HG03571 (cell line): ENCODE measurements around the gene DSE.

Experiments
- ATAC-seq: cut with Tn5 transposase; IDR thresholded peaks from one replicate; pipeline ENCODE4 v1.9.1; 2021; ENCODE audit not compliant: unreplicated experiment

DSE gene

DNA sequence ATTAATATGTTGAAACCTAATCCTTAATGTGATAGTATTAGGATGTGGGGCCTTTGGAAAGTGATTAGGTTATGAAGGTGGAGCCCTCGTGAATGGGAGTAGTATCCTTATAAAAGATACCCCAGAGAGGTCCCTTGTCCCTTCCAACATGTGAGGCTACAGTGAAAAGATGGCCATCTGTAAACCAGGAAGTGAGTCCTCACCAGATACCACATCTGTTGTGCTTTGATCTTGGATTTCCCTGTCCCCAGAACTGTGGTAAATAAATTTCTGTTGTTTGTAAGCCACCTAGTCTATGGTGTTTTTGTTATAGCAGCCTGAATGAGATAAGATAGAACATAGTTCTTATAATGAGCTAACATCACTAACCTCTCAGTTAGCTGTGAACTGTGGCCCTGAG is 73.8 kb downstream of the DSE start:
- ATAC-seq = no peak

- ATAC-seq = no peak
Observed at GRCh38 chr6:116445102-116445501, 74.4 kb downstream of the DSE start.

DNA sequence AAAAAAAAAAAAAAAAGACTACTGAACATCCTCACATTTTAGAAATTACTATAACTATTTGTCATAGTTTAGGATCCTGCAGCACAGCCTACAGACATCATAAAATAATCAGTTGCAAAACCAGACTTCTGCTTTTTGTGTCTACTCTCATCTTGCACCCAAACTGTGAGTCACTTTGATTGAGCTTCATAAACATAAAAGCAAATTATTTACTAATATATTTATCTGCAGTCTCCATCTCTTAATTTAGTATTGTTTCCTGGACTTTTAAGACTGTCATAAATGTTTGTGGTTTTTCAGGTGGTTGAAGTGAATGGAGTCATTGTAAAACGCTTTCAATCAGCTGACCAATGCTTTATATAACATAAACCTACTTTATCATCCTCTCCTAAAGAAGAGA is 75.7 kb downstream of the DSE start:
- ATAC-seq = no peak

GRCh38 chr6:116447052-116447451 is 76.3 kb downstream of the DSE start:
- no peak for ATAC-seq

DNA sequence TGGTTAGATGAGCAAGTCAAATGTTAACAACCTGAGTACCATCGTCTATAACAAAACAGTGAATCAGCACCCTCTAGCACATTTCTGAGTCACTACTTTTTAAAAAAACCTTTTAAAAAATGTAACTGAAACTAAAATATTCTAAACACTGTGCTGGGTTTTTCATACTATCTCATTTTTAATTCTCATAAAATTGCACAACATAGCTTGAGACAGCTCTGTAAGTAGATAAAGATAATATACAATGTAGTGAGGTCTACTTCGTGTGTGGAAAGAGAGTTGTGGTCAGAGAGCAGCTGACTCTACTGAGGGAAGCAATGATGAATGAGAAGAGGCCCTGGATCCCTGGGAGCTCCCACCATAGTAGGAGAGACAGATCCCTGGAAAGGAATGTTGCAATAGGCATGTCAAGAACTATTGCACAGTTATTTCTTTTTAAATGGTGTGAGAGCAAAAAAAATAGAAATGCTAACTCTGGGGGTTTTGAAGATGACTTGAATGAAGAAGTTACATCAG is 76.8 kb downstream of the DSE start:
- ATAC-seq = no peak

DNA sequence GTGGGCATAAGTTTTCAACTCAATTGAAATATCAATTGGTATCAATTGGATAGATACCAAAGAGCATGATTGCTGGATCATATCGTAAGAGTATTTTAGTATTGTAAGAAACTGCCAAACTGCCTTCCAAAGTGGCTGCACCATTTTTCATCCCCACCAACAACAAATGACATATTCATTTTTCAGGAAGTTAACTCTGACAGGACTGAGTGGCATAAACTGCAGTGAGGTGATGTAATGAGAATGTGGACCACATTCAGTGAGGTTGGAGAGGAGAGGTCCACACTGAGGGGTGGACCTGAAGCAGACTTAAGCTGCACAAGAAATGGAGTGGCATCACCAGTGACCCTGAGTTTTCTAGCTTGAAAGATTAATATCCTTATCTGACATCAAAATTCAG is 78.8 kb downstream of the DSE start:
- no peak for ATAC-seq

- no peak for ATAC-seq
Observed at GRCh38 chr6:116450185-116450710, 79.5 kb downstream of the DSE start.

- peak; percentile 95 for ATAC-seq
Observed at GRCh38 chr6:116450769-116451740, 80.3 kb downstream of the DSE start.

- ATAC-seq = no peak
Observed at GRCh38 chr6:116451916-116452315, 81.2 kb downstream of the DSE start.

GRCh38 chr6:116452531-116452930 is 81.8 kb downstream of the DSE start:
- no peak for ATAC-seq

DNA sequence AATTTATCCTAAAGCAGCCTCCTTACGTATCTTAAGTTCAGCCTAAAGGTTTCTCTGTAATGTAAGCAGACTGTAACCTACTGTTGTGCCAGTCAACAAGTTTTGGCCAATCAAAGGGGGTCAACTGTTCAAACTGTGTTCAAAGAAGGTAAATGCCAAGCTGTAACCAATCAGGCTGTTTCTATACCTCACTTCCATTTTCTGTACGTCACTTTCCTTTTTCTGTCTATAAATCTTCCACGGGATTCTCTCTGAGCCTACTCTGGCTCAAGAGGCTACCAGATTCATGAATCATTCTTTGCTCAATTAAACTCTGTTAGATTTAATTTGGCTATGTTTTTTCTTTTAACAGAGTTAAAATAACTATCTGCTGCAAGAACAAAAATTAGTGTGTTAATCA is 85.4 kb downstream of the DSE start:
- ATAC-seq = no peak

DNA sequence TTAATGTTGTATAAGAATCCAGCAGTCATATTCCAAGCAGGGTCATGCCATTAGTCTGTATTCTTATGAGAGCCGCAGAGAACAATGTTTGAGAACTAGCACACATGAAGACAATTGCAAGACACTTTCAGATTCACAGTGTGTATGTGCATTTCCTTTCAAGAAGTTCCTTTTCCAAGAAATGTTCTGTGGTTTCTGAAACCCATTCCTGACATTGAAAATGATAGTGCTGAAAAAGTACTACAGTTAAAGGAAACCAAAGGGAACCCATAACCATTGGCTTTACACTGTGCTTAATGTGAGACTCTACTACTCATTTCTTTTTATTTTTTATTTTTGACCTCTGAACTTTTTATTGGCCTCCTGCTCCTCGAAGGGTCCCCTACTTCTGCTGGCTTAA is 86.2 kb downstream of the DSE start:
- no peak for ATAC-seq

- ATAC-seq = no peak
Observed at GRCh38 chr6:116458264-116458663, 87.5 kb downstream of the DSE start.

GRCh38 chr6:116459927-116460326 is 89.2 kb downstream of the DSE start:
- ATAC-seq = no peak

GRCh38 chr6:116461331-116461931 is 90.7 kb downstream of the DSE start, which contains the start of gene CALHM6:
Gene CALHM6 (plus strand): TSS chr6:116461375. CDS start chr6:116461930, 555 bp downstream.
- ATAC-seq = no peak

DNA sequence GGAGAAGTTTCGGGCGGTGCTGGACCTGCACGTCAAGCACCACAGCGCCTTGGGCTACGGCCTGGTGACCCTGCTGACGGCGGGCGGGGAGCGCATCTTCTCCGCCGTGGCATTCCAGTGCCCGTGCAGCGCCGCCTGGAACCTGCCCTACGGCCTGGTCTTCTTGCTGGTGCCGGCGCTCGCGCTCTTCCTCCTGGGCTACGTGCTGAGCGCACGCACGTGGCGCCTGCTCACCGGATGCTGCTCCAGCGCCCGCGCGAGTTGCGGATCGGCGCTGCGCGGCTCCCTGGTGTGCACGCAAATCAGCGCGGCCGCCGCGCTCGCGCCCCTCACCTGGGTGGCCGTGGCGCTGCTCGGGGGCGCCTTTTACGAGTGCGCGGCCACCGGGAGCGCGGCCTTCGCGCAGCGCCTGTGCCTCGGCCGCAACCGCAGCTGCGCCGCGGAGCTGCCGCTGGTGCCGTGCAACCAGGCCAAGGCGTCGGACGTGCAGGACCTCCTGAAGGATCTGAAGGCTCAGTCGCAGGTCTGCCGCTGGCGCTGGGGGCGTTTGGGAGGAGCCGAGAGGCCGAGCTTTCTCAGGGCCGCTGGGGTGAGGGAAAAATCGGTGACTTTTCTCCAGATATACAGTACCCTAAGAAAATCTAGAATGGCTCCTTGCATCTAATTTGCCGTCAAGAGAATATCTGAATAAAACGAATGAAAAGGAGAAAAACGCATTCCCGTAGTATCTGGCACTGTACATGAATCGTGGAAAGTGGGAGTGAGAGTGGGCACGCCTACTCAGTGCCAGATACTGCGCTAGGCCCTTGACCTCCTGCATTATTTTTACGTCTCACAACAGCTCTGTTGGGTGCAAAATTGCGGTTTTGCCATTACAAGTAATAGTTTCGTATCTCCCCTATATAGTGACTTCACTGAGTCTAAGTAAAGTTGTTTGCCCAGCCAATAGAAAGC is 91.5 kb downstream of the DSE start:
- ATAC-seq = peak; percentile 80

DNA sequence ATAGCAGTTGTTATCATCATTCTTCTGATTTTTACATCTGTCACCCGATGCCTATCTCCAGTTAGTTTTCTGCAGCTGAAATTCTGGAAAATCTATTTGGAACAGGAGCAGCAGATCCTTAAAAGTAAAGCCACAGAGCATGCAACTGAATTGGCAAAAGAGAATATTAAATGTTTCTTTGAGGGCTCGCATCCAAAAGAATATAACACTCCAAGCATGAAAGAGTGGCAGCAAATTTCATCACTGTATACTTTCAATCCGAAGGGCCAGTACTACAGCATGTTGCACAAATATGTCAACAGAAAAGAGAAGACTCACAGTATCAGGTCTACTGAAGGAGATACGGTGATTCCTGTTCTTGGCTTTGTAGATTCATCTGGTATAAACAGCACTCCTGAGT is 92.6 kb downstream of the DSE start:
- no peak for ATAC-seq

- no peak for ATAC-seq
Observed at GRCh38 chr6:116465246-116465645, 94.5 kb downstream of the DSE start.

- no peak for ATAC-seq
Observed at GRCh38 chr6:116467096-116467495, 96.3 kb downstream of the DSE start.

DNA sequence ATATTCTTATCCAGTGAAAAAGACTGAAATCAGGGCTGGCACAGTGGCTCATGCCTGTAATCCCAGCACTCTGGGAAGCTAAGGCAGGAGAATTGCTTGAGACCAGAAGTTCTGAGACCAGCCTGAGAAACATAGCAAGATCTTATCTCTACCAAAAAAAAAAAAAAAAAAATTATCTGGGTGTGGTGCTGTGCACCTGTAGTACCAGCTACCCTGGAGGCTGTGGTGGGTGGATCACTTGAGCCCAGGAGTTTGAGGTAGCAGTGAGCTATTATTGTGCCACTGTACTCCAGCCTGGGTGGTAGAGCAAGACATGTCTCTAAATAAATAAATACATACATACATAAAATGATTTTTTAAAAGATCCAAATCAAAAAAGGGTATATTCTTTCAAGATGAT is 96.8 kb downstream of the DSE start:
- ATAC-seq = no peak

DNA sequence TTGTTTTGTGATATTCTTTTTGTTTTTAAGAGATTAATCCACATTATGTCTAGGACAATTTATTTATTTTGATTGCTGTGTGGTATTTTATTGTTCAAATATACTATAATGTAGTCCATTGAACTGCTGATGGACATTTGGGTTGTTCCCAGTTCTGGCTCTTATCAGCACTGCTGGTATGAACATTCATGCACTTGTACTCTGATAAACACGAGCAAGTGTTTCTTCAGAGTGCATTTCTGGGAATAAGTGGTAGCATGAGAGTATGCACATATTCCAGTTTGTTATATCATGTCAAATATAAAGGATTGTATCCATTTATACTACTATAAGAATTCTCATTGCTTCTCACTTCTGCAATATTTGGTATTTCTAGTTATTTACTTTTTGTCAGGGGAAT is 97.5 kb downstream of the DSE start:
- no peak for ATAC-seq
